K562 (cell line): ENCODE measurements around the gene MEF2C. TPM values are rescaled to one million over a fixed set of nuclear protein-coding genes. Genes with fewer than 3 reads are reported as not detected.

ENCODE experiments used
- CBX2 ChIP-seq: fragments of 200-600 bp; sonication (generic); IDR thresholded peaks from one replicate; pipeline ENCODE4 v1.6.1; 2012; ENCODE audit warnings: mild to moderate bottlenecking, low read length, inconsistent platforms; ENCODE audit not compliant: insufficient read depth, poor library complexity, severe bottlenecking
- HOXB6 ChIP-seq: fragments of 250-450 bp; sonication (Bioruptor Pico); IDR thresholded peaks from 2 replicates; pipeline ENCODE4 v1.5.1; 2022; ENCODE audit warnings: mild to moderate bottlenecking, borderline replicate concordance
- JUND ChIP-seq, 2 experiments: IDR thresholded peaks; 2 replicates in 1 of 2; 3 replicates in 1 of 2; pipeline ENCODE4 v1.6.1; 2011; ENCODE audit warnings: borderline replicate concordance in 2 of 2, low read depth in 2 of 2, low read length in 2 of 2, improper control_type of control experiment in 1 of 2, missing biosample characterization in 1 of 2, missing genetic modification characterization in 1 of 2, missing genetic modification reagents in 1 of 2
- MCM5 ChIP-seq: fragments of 450-650 bp; IDR thresholded peaks from 2 replicates; pipeline ENCODE4 v1.6.1; 2016; ENCODE audit warnings: low read depth
- MEIS2 ChIP-seq: fragments of 450-650 bp; IDR thresholded peaks from 2 replicates; pipeline ENCODE4 v1.6.1; 2014; ENCODE audit warnings: mild to moderate bottlenecking; ENCODE audit not compliant: partially characterized antibody
- NCOA2 ChIP-seq, 2 experiments: fragments of 450-650 bp; IDR thresholded peaks; 2 replicates each; pipeline ENCODE4 v1.6.1; 2018; ENCODE audit warnings: mild to moderate bottlenecking in 2 of 2, moderate library complexity in 1 of 2; ENCODE audit not compliant: partially characterized antibody in 2 of 2
- NCOR1 ChIP-seq: fragments of 450-650 bp; IDR thresholded peaks from 2 replicates; pipeline ENCODE4 v1.6.1; 2016; ENCODE audit warnings: mild to moderate bottlenecking, moderate library complexity
- NFE2 ChIP-seq: IDR thresholded peaks from 2 replicates; pipeline ENCODE4 v1.6.1; 2014; ENCODE audit warnings: antibody characterized with exemption, low read depth
- NR4A1 ChIP-seq, 2 experiments: fragments of 250-450 bp in 1 of 2; fragments of 450-650 bp in 1 of 2; sonication (Bioruptor Pico) in 1 of 2; IDR thresholded peaks; 2 replicates each; pipeline versions ENCODE4 v1.4.0 to v1.6.1; 2016 to 2020; ENCODE audit warnings: mild to moderate bottlenecking in 2 of 2, missing compliant biosample characterization in 1 of 2, missing genetic modification characterization in 1 of 2, moderate library complexity in 1 of 2
- NUFIP1 ChIP-seq: fragments of 450-650 bp; IDR thresholded peaks from 2 replicates; pipeline ENCODE4 v1.6.1; 2018; ENCODE audit not compliant: partially characterized antibody
- PHTF2 ChIP-seq: fragments of 250-450 bp; sonication (Bioruptor Pico); IDR thresholded peaks from 2 replicates; pipeline ENCODE4 v1.5.0; 2021; ENCODE audit warnings: mild to moderate bottlenecking
- RBM15 ChIP-seq: fragments of 200-400 bp; formaldehyde crosslinking; IDR thresholded peaks from 2 replicates; pipeline ENCODE4 v1.6.1; 2018; ENCODE audit warnings: mild to moderate bottlenecking, low read length, moderate library complexity; ENCODE audit not compliant: insufficient read depth
- SAP30 ChIP-seq: fragments of 200-600 bp; sonication (generic); IDR thresholded peaks from 2 replicates; pipeline ENCODE4 v1.6.1; 2012; ENCODE audit warnings: borderline replicate concordance, low read depth, mild to moderate bottlenecking, moderate library complexity, low read length, control low read depth, inconsistent platforms; ENCODE audit not compliant: insufficient read depth, poor library complexity, severe bottlenecking
- YY1 ChIP-seq, 3 experiments: IDR thresholded peaks; 2 replicates each; pipeline ENCODE4 v1.6.1; 2011; ENCODE audit warnings: low read length in 2 of 3, mild to moderate bottlenecking in 2 of 3, moderate library complexity in 2 of 3, borderline replicate concordance in 1 of 3, control low read depth in 1 of 3, low read depth in 1 of 3; ENCODE audit not compliant: insufficient read depth in 3 of 3, insufficient replicate concordance in 2 of 3, control insufficient read depth in 1 of 3, insufficient read length in 1 of 3; ENCODE audit errors: extremely low read depth in 1 of 3
- ZBTB17 ChIP-seq: fragments of 450-650 bp; formaldehyde crosslinking; IDR thresholded peaks from 2 replicates; pipeline ENCODE4 v1.4.0; 2020; ENCODE audit warnings: mild to moderate bottlenecking
- ZKSCAN3 ChIP-seq: fragments of 250-450 bp; sonication (Bioruptor Pico); IDR thresholded peaks from 2 replicates; pipeline ENCODE4 v1.4.0; 2020
- ZNF12 ChIP-seq: sonication (generic); formaldehyde crosslinking; IDR thresholded peaks from 2 replicates; pipeline ENCODE4 v1.4.0; 2020; ENCODE audit warnings: mild to moderate bottlenecking, missing genetic modification reagents
- ZNF384 ChIP-seq: IDR thresholded peaks from 2 replicates; pipeline ENCODE4 v1.6.1; 2012; ENCODE audit warnings: low read depth, low read length, improper control_type of control experiment
- ZNF408 ChIP-seq: fragments of 250-450 bp; sonication (Bioruptor Pico); IDR thresholded peaks from 2 replicates; pipeline ENCODE4 v1.4.0; 2020; ENCODE audit warnings: low read depth, mild to moderate bottlenecking, moderate library complexity
- ZNF766 ChIP-seq: fragments of 200-800 bp; sonication (Bioruptor generic); conservative IDR thresholded peaks from 2 replicates; pipeline ENCODE4 v1.6.1; 2016; ENCODE audit warnings: missing genetic modification characterization, missing compliant biosample characterization
- polyA plus RNA-seq, 8 experiments: library from polyadenylated mRNA; depleted of rRNA in 4 of 8; stranded (reverse) in 5 of 8; unstranded in 3 of 8; fragments of >200 nt; fragmentation: Nextera tagmentation in 2 of 8; fragmentation: Illumina TruSeq in 1 of 8; extraction: Ambion mirVana in 2 of 8; extraction: Trizol in 1 of 8; gene quantifications; 2 replicates each; pipeline versions ENCODE4 v1.2.1 to v1.2.3, GENCODE V29; 2011 to 2014; ENCODE audit warnings: inconsistent platforms in 1 of 8, missing spikeins in 1 of 8
- total RNA-seq, 7 experiments: library from RNA; depleted of rRNA in 6 of 7; stranded (reverse); fragments of >200 nt in 6 of 7; fragmentation: Illumina TruSeq in 2 of 7; extraction: Trizol in 2 of 7; gene quantifications; 2 replicates each; pipeline versions ENCODE4 v1.2.1 to v1.2.3, GENCODE V29; 2011 to 2021; ENCODE audit warnings: low replicate concordance in 1 of 7
- TF ChIP-seq, protein P1 (sequence below): fragments of 200-800 bp; sonication (Bioruptor generic); IDR thresholded peaks from 2 replicates; pipeline ENCODE4 v1.6.1; 2017; ENCODE audit warnings: missing genetic modification characterization, missing compliant biosample characterization
- TF ChIP-seq, protein P2 (sequence below), 2 experiments: fragments of 450-650 bp in 1 of 2; sonication (generic) in 1 of 2; formaldehyde crosslinking in 1 of 2; IDR thresholded peaks in 1 of 2; conservative IDR thresholded peaks in 1 of 2; 2 replicates each; pipeline versions ENCODE4 v1.6.1 to v1.8.1; 2016 to 2023; ENCODE audit warnings: mild to moderate bottlenecking in 2 of 2, moderate library complexity in 2 of 2, inconsistent platforms in 1 of 2, missing genetic modification reagents in 1 of 2

MEF2C gene
- total and polyA plus RNA-seq, 9 of the 15 experiments (the other 6 are each of a cell fraction or from before 2014, with no cell fraction given), result 25.1 to 67.8 (median 58.3) TPM

DNA sequence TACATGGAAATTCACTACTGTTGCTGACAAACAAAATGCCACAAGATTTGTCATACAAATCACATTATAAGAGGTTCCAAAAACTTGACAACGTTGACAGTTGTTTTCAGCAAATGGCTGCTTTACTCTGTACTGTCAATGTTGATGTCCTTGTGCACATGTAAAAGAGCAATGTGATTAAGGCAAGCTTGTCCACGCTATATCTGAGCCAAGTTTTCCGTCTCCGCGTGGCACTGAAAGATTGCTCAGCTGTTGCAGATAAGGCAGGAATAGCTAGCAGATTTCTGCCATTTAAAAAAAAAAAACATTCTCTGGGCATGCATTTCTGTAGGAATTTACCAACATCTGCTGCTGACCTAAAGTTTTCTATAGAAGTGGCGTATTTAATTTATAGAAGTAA, 46.4 kb upstream of the MEF2C start (continued):
- peak; percentile 52; the same call in 1 of the 2 replicates for TF ChIP-seq JUND (IDR thresholded peaks at IDR 0.05; ENCODE audit: borderline replicate concordance, low read depth, low read length)
- TF ChIP-seq JUND (tag; IDR thresholded peaks at IDR 0.05; ENCODE audit: borderline replicate concordance, low read depth, low read length), result peak; percentile 48; the same call in 2 of the 3 replicates
- TF ChIP-seq SAP30, result no peak
- no peak for TF ChIP-seq NCOA2 (IDR thresholded peaks at IDR 0.05; ENCODE audit: partially characterized antibody in 2 of 2)
- TF ChIP-seq ZNF384, result peak; percentile 85
- no peak for TF ChIP-seq RBM15
- no peak for TF ChIP-seq ZKSCAN3 (CRISPR knock-in tag)
- peak; percentile 68 for TF ChIP-seq MEIS2
- TF ChIP-seq NUFIP1, result no peak
- no peak for TF ChIP-seq MCM5
- peak; percentile 69 for TF ChIP-seq NCOR1
- TF ChIP-seq CBX2, result no peak
- no peak for TF ChIP-seq ZNF766 (CRISPR knock-in tag)
- TF ChIP-seq, protein P1, sequence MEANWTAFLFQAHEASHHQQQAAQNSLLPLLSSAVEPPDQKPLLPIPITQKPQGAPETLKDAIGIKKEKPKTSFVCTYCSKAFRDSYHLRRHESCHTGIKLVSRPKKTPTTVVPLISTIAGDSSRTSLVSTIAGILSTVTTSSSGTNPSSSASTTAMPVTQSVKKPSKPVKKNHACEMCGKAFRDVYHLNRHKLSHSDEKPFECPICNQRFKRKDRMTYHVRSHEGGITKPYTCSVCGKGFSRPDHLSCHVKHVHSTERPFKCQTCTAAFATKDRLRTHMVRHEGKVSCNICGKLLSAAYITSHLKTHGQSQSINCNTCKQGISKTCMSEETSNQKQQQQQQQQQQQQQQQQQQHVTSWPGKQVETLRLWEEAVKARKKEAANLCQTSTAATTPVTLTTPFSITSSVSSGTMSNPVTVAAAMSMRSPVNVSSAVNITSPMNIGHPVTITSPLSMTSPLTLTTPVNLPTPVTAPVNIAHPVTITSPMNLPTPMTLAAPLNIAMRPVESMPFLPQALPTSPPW (CRISPR knock-in tag), result peak; percentile 20; the same call in 1 of the 2 replicates
- no peak for TF ChIP-seq HOXB6
- no peak for TF ChIP-seq ZBTB17
- TF ChIP-seq ZNF12 (CRISPR knock-in tag), result no peak
- TF ChIP-seq ZNF408, result no peak
- TF ChIP-seq PHTF2 (CRISPR knock-in tag), result no peak
- TF ChIP-seq, protein P2, sequence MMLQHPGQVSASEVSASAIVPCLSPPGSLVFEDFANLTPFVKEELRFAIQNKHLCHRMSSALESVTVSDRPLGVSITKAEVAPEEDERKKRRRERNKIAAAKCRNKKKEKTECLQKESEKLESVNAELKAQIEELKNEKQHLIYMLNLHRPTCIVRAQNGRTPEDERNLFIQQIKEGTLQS (IDR thresholded peaks at IDR 0.05), result no peak
- TF ChIP-seq, protein P2 (CRISPR knock-in tag; conservative IDR thresholded peaks at IDR 0.05), result no peak
- TF ChIP-seq NFE2, result no peak
- no peak for TF ChIP-seq NR4A1 (CRISPR knock-in tag; IDR thresholded peaks at IDR 0.05)
- no peak for TF ChIP-seq NR4A1 (tag; IDR thresholded peaks at IDR 0.05)
- peak in 1 of 3 experiments; percentile 47 for TF ChIP-seq YY1 (IDR thresholded peaks at IDR 0.05; ENCODE audit: borderline replicate concordance in 1 of 3, control insufficient read depth in 1 of 3, extremely low read depth in 1 of 3, insufficient read depth in 3 of 3, insufficient read length in 1 of 3, insufficient replicate concordance in 2 of 3, low read depth in 1 of 3, low read length in 2 of 3)
